ENCODE data around the gene ADM5. TPM values are rescaled to one million over a fixed set of nuclear protein-coding genes. Genes with fewer than 3 reads are reported as not detected.

Gene ADM5
- polyA plus RNA-seq, 1 donor from 2014 or later = 7.2 TPM

- H3K9ac ChIP-seq (ENCODE audit: low read length) = no peak overlapping the region
- H3K36me3 ChIP-seq (ENCODE audit: insufficient read depth, low read length) = no peaks in the 10 kb centered on the region
- H3K79me2 ChIP-seq (replicated peaks; ENCODE audit: insufficient read depth, low read length) = no peaks in the 10 kb centered on the region
- H3K4me2 ChIP-seq (ENCODE audit: low read length) = no peak overlapping the region
- H3K9me3 ChIP-seq (ENCODE audit: low read length) = no peaks in the 10 kb centered on the region
- no peaks in the 10 kb centered on the region for H3F3A ChIP-seq (ENCODE audit: insufficient read depth, low read length, poor library complexity, severe bottlenecking)
- no peak overlapping the region for H2AFZ ChIP-seq (ENCODE audit: low read depth, low read length)
- no peak overlapping the region for H3K4me3 ChIP-seq (ENCODE audit: low read length)
- H4K20me1 ChIP-seq (ENCODE audit: insufficient read depth) = no peaks in the 10 kb centered on the region
- no peak overlapping the region for H3K27ac ChIP-seq (ENCODE audit: low read length)
- no peaks in the 10 kb centered on the region for H3K27me3 ChIP-seq (ENCODE audit: insufficient read depth, low read depth, low read length)
- H3K9me2 ChIP-seq (ENCODE audit: insufficient read depth, low read length) = no peaks in the 10 kb centered on the region
- no peak for TF ChIP-seq EZH2 (IDR thresholded peaks at IDR 0.05; ENCODE audit: borderline replicate concordance, insufficient read depth, low read length, poor library complexity, severe bottlenecking)
- no peak for TF ChIP-seq RAD21 (conservative IDR thresholded peaks at IDR 0.05)
- TF ChIP-seq, protein P1, sequence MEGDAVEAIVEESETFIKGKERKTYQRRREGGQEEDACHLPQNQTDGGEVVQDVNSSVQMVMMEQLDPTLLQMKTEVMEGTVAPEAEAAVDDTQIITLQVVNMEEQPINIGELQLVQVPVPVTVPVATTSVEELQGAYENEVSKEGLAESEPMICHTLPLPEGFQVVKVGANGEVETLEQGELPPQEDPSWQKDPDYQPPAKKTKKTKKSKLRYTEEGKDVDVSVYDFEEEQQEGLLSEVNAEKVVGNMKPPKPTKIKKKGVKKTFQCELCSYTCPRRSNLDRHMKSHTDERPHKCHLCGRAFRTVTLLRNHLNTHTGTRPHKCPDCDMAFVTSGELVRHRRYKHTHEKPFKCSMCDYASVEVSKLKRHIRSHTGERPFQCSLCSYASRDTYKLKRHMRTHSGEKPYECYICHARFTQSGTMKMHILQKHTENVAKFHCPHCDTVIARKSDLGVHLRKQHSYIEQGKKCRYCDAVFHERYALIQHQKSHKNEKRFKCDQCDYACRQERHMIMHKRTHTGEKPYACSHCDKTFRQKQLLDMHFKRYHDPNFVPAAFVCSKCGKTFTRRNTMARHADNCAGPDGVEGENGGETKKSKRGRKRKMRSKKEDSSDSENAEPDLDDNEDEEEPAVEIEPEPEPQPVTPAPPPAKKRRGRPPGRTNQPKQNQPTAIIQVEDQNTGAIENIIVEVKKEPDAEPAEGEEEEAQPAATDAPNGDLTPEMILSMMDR (IDR thresholded peaks at IDR 0.05; ENCODE audit: poor library complexity, severe bottlenecking) = no peak
- TF ChIP-seq EP300 (conservative IDR thresholded peaks at IDR 0.05; ENCODE audit: poor library complexity, severe bottlenecking) = no peak
- no peak for TF ChIP-seq SMC3 (conservative IDR thresholded peaks at IDR 0.05; ENCODE audit: poor library complexity)
- TF ChIP-seq POLR2AphosphoS5 (IDR thresholded peaks at IDR 0.05) = no peak
- TF ChIP-seq MXI1 (conservative IDR thresholded peaks at IDR 0.05; ENCODE audit: poor library complexity, severe bottlenecking) = no peak
- TF ChIP-seq TAF1 (IDR thresholded peaks at IDR 0.05; ENCODE audit: low read depth) = no peak
- no peak for TF ChIP-seq REST (IDR thresholded peaks at IDR 0.05; ENCODE audit: borderline replicate concordance)
Measured at GRCh38 chr19:49656456-49657109, 32.8 kb upstream of the ADM5 start.

DNA sequence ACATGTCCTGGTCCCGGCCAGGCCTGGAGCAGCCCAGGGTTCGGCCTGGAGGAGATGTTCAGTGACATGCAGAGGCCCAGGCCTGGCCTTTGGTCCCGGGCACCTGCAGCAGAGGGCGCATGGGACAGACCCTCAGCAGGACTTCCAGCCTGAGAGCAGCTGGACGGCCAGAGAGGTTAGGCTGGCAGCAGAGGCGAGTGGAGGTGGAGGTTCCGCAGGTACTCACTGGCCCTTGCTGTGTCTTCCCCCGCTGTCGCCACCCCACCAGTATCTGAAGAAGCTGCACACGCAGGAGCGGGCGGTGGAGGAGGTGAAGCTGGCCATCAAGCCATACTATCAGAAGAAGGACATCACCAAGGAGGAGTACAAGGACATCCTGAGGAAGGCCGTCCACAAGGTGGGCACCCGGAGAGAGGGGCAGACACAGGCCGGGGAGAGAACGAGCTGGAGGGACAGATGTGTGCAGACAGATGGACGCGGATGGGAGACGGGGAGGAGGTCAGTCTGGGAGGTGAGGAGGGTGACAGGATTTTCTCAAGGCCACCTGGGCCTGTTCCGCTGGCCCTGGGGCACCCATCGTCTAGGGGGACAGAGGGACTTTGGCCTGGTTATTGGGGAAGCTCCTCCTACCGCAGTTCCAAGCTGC is 31.8 kb upstream of the ADM5 start:
- no peak overlapping the region for H2AFZ ChIP-seq (ENCODE audit: low read depth, low read length)
- no peaks in the 10 kb centered on the region for H3K79me2 ChIP-seq (replicated peaks; ENCODE audit: insufficient read depth, low read length)
- H3K27ac ChIP-seq (ENCODE audit: low read length) = no peak overlapping the region
- H3K36me3 ChIP-seq (ENCODE audit: insufficient read depth, low read length) = no peaks in the 10 kb centered on the region
- no peaks in the 10 kb centered on the region for H3K27me3 ChIP-seq (ENCODE audit: insufficient read depth, low read depth, low read length)
- H3K9me2 ChIP-seq (ENCODE audit: insufficient read depth, low read length) = no peaks in the 10 kb centered on the region
- H3F3A ChIP-seq (ENCODE audit: insufficient read depth, low read length, poor library complexity, severe bottlenecking) = no peaks in the 10 kb centered on the region
- H3K9ac ChIP-seq (ENCODE audit: low read length) = no peak overlapping the region
- no peak for TF ChIP-seq EZH2 (IDR thresholded peaks at IDR 0.05; ENCODE audit: borderline replicate concordance, insufficient read depth, low read length, poor library complexity, severe bottlenecking)
- TF ChIP-seq REST (IDR thresholded peaks at IDR 0.05; ENCODE audit: borderline replicate concordance) = no peak
- TF ChIP-seq TAF1 (IDR thresholded peaks at IDR 0.05; ENCODE audit: low read depth) = no peak
- TF ChIP-seq POLR2AphosphoS5 (IDR thresholded peaks at IDR 0.05) = no peak
- TF ChIP-seq, protein P1 (IDR thresholded peaks at IDR 0.05; ENCODE audit: poor library complexity, severe bottlenecking) = no peak
- H3K9me3 ChIP-seq (ENCODE audit: low read length) = no peaks in the 10 kb centered on the region
- no peak overlapping the region for H3K4me2 ChIP-seq (ENCODE audit: low read length)
- H3K4me3 ChIP-seq (ENCODE audit: low read length) = no peak overlapping the region
- H4K20me1 ChIP-seq (ENCODE audit: insufficient read depth) = no peaks in the 10 kb centered on the region

Measured in neural cell (in vitro differentiated cells).